GM11168 (cell line): Measurements from ENCODE around the gene DLK1.

Experiments
- in situ Hi-C: fragments of 300-500 bp; cut with MboI; formaldehyde crosslinking; loops from one replicate; pipeline ENCODE4 v1.12.0; 2022; ENCODE audit warnings: low sequenced_read_pairs; ENCODE audit not compliant: unreplicated experiment

Gene DLK1

DNA sequence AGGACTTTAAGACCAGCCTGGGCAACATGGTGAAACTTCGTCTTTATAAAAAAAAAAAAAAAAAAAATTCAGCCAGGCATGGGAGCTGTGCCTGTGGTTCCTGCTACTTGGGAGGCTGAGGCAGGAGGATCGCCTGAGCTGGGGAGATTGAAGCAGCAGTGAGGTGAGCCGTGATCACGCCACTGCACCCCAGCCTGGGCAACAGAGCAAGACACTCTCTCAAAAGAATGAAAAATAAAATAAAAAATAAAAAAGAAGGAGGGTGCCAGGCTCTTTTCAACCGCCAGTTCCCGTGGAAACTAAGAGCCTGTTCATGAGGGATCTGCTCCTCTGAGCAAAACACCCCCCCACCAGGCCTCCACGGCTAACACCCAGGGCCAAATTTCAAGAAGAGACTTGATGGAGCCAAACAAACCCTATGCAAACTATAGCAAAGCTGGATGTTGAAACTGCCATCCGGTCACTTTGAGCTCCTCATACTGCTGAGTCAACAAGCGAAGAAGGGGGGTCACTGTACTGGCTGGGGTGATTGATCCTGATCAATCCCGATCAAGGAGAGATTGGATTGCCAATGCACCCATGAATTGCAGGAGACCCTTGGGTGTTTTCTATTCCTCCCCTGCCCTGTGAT is 23.4 kb downstream of the DLK1 start:
- in situ Hi-C loops = no loop called here

DNA sequence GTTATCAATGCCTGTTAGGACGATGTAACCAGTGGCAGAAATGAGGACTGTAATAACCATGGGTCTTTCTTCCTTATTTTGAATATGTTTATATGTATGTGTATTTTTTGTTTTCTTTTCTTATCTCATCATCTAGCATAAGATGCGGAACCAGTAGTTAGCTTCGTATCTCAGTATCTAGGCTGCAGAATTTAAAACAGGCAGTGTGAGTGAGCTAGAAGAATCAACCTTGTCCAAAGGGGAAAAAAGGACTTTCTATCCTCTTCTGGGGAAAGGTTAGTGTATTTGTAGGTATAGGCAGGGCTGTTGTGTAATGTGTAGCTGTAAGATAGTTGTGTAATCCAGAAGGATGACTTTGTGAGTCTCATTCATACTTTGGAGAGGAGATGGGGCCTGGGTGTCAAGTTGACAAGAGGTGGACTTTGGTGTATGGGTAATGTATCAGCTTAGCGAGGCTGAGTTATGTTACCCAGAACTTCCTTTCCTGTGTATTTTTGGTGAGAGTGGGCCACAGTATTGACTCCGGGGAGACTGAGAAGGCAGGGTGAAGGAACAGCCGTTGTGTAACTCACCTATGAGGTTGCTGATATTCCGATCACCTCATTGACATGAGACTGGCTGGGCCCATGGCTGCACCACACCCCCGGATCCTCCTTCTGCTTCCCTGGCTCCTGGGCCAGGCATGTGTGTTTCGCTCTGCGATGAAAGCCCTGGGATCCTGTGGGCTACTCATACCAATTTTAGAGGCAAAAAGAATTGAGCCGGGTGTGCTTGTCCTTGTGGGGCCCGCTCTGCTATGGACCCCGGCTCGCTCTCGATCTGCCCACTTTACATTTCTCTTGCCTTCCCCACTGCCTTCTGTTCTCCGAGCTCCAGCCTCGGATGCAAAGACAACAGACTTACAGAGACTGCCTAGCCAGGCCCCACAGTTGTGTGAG is 24.3 kb downstream of the DLK1 start:
- in situ Hi-C loops = no loop called here

DNA sequence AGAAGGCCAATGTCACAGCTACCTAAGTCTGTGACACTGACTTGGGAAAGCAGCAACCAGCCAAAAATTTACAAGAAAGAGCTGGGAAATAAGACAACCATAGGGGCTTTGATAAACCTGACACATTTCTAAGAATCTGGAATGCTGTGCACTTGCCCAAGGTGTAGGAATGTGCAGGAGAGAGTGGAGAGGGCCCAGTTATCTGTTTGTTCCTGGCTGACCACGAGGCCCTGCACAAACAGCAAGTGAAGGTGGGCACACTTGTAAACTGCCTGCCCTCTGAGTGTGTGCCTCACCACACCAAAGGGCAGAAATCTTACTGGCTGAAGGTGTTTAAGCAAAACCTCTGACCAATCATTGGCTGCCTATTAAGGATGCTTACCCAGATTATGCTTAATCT is 27.3 kb downstream of the DLK1 start:
- in situ Hi-C loops = no loop called here

DNA sequence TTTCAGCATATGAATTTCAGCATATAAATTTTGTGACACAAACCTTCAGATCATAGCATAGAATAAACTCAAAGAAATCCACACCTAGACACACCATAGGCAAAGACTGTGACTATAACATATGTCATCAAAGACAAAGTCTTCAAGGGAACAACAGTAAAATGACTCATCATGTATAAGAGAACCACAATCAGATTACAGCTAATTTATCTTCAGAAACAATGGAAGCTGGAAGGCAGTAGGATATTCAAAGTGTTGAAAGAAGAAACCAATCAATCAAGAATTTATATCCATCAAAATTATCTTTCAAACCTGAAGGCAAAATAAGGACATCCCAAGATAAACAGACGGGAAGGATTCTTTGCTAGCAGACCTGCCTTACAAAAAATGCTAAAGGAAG is 29.0 kb downstream of the DLK1 start:
- in situ Hi-C loops = no loop called here

DNA sequence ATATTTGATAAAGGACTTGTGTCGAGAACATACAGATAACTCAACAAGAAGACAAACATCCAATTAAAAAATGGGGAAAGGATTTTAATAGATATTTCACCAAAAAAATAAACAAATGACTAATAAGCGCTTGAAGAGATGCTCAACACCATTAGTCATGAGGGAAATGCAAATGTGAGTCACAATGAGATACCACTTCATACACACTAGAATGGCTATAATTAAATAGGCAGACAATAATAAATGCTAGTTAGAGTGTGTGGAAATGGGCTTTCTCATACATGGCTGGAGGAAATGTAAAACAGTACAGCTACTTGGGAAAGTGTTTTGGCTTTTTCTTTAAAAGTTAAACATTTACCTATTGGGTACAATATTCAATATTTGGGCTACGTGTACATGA is 34.8 kb downstream of the DLK1 start:
- in situ Hi-C loops = no loop called here

DNA sequence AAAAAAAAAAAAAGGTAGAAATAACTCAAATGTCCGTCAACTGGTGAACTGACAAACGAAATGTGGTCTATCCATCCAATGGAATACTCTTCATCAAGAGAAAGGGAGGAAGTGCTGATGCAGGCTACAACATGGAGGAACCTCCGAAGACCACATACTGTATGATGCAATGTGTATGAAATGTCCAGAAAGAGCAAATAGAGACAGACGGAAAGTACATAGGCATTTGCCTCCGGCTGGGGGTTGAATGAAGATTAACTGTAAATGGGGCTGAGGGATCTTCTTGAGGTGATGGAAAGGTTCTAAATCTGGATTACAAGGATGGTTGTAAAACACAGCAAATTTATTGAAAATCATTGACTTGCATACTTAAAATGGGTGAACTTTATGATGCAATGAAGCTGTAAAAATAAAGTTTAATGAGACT is 35.4 kb downstream of the DLK1 start:
- in situ Hi-C loops = no loop called here

DNA sequence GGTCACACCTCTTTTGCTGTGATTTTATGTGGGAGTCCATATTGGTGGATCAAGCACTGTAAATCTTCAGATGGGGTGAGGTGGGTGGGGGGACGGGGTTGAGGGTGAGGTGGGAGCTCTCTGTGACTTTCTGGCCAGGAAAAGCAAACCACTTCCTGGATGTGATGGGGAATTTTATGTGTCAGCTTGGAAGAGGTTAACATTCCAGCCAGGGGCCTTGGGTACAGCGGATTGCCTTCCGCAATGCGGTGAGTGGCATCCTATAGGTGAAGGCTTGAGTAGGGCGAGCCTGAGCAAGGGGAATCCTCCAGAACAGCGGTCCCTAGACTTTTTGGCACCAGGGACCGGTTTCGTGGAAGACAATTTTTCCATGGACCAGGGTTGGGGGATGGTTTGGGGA is 36.2 kb downstream of the DLK1 start:
- in situ Hi-C loops = no loop called here

DNA sequence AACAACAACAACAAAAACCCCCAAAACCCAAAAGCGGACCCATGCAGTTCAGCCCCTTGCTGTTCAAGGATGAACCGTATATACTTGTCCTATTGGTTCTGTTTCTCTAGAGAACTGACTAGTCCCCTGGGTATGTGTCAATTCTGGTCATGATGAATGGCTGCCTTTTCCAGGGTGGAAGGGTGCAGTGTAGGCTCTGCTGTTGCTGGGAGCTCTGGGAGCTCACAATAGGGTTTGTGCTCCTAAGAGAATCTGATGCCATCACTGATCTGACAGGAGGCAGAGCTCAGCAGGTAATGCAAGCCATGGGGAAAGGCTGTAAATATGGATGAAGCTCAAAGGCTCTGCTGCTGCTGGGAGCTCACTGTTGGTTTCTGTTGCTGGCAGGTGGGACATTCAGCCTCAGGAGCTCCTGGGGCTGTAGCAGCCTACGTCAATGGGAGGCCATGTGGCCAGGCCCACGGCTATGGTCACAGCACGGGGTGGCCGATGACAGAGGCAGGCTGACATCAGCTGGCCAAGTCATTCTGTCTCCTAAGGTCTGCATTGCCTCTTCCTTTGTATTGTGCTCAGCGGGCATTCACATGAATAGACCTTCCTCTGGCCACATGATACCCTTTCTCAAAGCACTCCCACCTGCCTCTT is 37.9 kb downstream of the DLK1 start:
- in situ Hi-C loops = no loop called here

DNA sequence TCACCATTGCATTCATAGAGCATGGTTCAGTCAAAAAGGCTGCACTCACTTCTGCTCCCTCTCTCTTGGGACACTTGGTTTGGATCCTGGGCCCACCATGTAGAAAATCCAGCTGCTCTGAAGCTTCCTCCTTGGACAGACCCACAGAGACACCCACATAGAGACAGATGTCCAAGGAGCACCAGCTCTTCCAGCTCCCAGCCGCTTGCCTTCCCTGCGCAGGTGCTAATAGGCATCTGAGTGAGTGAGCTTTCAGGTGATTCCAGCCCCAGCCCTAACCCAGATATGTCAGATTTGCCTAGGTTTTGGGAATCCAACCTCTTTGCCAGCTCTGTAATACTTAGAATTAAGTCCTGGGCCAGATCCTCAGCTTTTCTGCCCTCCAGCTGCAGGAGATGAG is 38.6 kb downstream of the DLK1 start:
- in situ Hi-C loops = no loop called here

DNA sequence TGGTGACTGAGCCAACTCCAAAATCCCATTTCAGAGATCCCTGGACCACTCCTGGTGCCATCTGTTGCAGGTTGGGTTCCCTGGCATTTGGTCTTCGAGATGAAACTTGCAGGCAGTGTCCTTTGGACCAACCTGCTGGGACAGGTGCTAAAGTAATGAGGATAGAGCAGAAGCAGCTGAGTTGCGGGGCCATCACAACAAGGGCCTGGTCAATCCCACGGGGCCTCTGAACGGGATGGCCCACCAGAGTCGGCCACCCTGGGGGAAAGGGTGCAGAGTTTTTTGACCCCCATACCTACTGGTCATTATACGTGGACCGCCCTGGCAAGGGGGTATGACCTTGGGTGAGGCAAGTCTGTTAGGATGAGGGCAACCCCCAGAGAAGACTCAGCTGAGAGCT is 39.3 kb downstream of the DLK1 start:
- in situ Hi-C loops = no loop called here

DNA sequence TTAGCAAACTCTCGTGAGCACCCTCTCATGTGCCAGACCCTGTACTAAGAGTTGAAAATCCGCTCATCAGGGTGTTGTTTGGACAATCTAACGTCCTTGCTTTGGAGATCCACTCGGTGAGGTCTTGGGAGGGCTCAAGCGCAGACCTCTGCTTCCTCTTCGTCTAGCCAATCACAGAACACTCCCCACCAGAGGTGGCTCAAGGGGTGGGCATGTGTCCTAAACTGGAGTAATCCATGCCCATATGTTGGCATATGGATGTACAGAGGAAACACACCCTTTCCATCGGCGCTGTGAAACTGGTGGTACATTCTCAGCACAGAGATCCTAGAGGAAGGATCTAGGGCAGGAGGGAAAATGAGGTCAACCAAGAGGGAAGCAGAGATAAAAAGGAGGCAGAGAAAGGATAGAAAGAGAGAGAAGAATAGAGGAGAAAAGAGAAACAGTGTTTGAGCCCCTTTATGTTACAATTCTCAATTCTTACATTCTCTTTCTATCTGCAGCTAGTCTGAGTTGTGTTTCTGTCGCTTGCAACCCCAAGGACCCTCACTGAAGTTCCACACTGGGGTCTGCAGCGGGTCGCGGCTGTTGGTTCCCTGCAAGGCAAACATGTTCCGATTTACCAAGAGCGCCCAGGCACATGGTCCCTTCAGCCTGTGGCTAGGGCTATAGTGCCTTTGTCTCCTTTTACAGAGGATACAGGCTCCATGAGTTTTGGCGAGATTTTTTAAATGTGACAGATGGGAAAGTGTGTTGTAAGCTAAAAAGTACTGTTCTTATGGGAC is 40.5 kb downstream of the DLK1 start:
- in situ Hi-C loops = no loop called here

DNA sequence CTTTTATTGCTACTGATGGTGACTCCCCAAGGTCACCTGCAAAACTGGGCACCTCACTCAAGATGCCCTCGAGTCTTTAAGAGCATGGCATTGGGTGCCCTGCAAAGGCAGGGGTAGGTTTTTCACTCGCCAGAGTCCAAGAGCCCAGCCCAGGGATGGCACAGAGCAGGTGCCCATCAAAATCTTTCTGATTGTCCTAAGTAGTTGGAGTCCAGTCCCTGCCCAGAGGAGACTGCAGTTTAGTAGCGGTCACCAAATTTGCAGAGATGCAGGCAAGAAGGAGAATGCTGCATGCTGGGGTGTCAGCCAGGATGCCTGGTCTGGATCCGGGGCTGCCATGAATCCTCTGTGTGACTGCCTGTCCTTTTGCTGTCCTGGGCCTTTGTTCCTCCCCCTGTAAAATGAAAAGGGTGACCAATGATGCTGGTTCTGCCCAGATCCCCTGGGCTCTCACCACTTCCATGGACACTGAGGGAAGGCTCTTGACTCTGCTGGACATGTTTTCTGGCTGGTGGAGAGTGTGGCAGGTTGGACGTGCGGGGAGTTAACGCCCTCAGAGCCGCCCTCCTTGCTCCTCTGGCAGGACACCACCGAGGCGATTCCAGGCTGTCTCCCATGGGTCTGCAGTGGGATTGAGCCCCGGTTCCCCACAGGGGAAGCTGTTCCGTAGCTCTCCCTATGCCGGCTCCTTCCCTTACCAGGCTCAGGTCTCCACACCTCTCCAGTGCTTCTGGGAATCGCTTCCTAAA is 41.3 kb downstream of the DLK1 start:
- in situ Hi-C loops = no loop called here

DNA sequence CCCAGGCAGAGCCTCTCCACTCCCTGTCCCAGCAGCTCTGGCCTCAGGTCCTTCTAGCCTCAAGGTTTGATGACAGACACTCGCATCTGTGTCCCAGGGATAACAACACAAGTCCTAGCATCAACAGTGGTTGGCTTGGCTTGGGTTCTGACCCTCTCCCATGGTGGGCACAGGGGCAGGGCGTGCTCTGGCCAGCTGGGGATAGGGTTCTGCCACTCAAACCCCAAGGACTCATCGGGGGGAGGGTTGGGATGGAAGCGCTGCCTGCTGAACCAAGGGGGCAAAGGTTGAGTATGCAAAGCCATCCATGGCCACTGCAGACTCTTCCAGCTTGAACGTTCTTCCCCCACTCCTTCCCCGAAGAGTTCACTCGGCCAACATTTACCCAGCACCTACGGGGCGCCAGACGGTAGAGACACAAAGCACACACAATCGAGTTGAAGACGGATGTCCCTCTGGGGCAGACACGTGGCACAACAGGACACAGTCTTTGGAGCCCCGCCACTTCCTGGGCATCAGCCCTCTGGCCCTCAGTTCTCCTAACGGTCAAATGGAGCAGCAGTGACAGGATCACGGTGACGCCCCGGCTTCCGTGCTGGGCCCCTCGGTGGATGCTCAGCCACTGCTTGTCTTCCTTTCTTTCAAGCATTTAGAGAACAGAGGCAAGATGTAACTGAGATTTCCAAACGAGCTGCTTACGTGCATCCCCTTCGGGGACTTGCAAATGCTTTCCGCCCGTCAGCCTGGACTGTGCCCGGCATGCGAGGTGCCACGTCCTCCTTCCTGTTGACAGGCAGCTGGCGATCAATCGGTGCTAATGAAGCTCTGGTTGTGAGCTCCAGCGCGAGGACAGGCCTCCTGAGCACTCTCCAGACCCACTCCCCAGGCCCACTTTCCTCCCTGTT is 42.6 kb downstream of the DLK1 start:
- in situ Hi-C loops = no loop called here

DNA sequence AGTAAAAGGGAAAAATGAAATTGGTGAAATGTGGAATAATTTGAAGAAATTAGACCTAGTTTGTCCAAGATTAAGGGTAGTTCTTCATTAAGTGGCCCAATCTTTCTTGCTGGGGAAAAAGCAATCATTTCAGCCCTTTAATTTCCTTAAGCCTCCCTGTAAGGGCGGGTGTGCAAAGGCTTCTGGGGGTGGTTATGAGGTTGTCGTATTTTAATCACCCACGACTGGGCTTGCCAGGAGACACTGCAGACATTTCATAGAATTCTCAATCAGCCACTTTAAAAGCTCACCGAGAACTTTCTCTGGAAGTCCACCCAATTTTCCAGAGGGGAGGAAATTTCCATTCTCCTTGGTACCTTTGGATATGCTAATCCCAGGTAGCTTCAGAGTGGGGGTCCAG is 43.4 kb downstream of the DLK1 start:
- in situ Hi-C loops = no loop called here

DNA sequence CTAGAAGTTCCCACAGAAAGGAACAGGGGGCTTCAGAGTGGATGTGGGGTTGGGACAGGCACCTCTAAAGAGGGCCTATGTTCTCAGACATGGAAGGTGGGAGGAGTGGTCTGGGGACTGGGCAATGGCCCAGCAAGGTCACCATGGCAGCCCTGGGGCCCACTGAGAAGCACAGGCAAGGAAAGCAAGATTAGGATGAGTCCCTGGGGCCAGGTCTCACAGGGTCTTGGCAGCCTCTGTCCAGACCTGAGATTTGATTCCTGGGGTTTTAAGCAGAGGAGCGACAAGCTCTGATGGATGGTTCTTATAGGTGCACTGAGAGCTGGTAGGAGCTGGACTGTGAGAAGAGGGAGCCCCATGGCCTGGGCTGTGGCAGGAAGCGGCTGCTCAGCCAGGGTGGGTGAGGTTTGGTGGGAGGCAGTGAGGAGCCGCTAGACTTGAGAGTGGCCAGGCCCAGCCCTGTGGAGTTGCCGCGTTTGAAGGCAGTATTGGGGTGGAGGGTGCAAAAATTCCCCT is 44.0 kb downstream of the DLK1 start:
- in situ Hi-C loops = no loop called here

DNA sequence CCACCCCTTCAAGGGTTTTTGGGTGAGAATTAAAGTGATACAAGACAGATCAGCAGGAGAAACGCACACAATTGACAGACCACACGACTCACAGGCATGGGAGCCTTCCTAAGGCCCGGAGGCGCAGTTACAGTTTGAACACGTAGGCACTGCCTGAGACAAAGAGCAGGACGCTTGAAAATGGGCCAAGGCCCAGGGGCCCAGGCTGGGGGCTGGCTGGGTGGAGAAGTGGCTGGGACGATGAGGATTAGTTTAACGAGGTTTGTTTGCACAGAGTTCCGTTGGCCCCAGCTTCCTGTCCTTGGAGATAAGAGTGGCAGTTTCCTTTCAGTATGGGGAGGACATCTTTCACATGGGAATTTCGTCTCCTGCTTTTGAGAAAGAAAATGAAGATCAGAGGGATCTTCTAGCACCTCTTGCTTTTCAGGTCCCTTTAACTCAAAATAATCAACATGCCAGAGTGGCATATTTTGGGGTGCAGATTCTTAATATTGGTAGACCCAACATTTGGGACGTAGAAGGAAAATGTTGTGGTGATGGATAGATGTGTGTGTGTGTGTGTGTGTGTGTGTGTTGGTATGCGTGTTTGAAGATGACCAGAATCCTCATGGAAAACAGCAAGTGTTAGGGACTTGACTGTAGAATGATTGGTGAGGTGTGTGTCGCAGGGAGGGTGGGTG is 44.6 kb downstream of the DLK1 start:
- in situ Hi-C loops = no loop called here

DNA sequence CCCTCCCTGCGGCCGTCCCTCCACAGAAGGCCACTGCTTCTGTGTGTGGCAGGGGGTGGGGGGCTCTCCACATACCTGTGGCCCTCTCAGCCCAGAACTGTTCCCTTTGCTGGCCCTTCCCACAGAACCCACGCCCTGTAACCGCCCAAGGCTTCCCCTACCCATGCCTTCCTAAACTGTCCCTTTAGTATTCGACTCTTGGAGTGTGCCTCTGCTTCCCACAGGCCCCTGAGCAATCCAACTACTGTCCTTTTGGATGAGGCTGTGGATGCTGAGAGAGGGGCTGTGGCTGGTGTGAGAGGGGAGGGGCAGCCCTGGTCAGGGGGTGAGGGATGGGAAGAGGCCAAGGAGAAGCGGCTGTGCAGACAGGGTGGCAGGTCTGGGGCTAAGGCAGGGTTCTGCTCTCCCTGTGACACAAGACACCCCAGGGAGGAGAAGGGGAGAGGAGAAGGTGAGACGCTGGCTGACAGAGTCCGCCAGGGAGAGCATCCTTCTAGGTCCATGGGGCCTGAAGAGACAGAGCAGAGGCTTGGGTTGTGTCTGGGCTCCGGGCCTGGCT is 46.0 kb downstream of the DLK1 start:
- in situ Hi-C loops = no loop called here
